GM12892 (cell line): ENCODE data around the gene CCDC6.

Experiments
- DNase-seq: peaks from one replicate; pipeline ENCODE4 v3.0.0; 2011; ENCODE audit not compliant: insufficient read length
- FAIRE-seq: peaks from 2 replicates; lab custom pipeline; 2011; peaks lifted over from hg19 to GRCh38; lab: Jason Lieb, UNC
- POLR2A ChIP-seq: IDR thresholded peaks from 2 replicates; pipeline ENCODE4 v1.6.1; 2011; ENCODE audit warnings: low read depth, low read length, control low read depth
- POLR2AphosphoS5 ChIP-seq: IDR thresholded peaks from 2 replicates; pipeline ENCODE4 v1.6.1; 2011; ENCODE audit warnings: low read depth, low read length, control low read depth
- TAF1 ChIP-seq: IDR thresholded peaks from 2 replicates; pipeline ENCODE4 v1.6.1; 2011; ENCODE audit warnings: low read depth, mild to moderate bottlenecking, control low read depth, low read length, borderline replicate concordance

The CCDC6 gene

GRCh38 chr10:59903871-59904270 lies 2.5 kb downstream of the CCDC6 start:
- DNase-seq (no peak), FAIRE-seq (no peak)
- no peak for TF ChIP-seq TAF1

- TF ChIP-seq POLR2A: no peak
- DNase-seq (no peak), FAIRE-seq (no peak)
These were observed 4.3 kb downstream of the CCDC6 start for GRCh38 chr10:59902016-59902415.

- no peak for TF ChIP-seq POLR2A
- no peak for TF ChIP-seq TAF1
- no peak for TF ChIP-seq POLR2AphosphoS5
- DNase-seq (no peak), FAIRE-seq (no peak)
These were observed 4.9 kb downstream of the CCDC6 start for GRCh38 chr10:59901470-59901869.

GRCh38 chr10:59900048-59900727 lies 6.2 kb downstream of the CCDC6 start:
- no peak for FAIRE-seq
- no peak for DNase-seq
- TF ChIP-seq POLR2AphosphoS5: no peak
- no peak for TF ChIP-seq POLR2A
- no peak for TF ChIP-seq TAF1

GRCh38 chr10:59898125-59898835 lies 8.1 kb downstream of the CCDC6 start:
- FAIRE-seq: no peak

GRCh38 chr10:59896191-59896590 lies 10.2 kb downstream of the CCDC6 start:
- TF ChIP-seq TAF1 (no peak), POLR2A (no peak)
- no peak for FAIRE-seq
- DNase-seq: no peak

More at GRCh38 chr10:59898125-59898835, 8.1 kb downstream of the CCDC6 start:
- TF ChIP-seq POLR2A: no peak
- TF ChIP-seq POLR2AphosphoS5: no peak
- TF ChIP-seq TAF1: no peak
- no peak for DNase-seq

- FAIRE-seq: no peak
- DNase-seq: no peak
These were observed 10.7 kb downstream of the CCDC6 start for GRCh38 chr10:59895629-59896116.

GRCh38 chr10:59894114-59894513 lies 12.2 kb downstream of the CCDC6 start:
- FAIRE-seq: no peak
- no peak for TF ChIP-seq TAF1
- no peak for TF ChIP-seq POLR2A
- no peak for TF ChIP-seq POLR2AphosphoS5
- no peak for DNase-seq

More at GRCh38 chr10:59895629-59896116, 10.7 kb downstream of the CCDC6 start:
- no peak for TF ChIP-seq POLR2A
- no peak for TF ChIP-seq TAF1
- no peak for TF ChIP-seq POLR2AphosphoS5

GRCh38 chr10:59892697-59893096 lies 13.7 kb downstream of the CCDC6 start:
- TF ChIP-seq POLR2AphosphoS5 (no peak), POLR2A (no peak), TAF1 (no peak)
- DNase-seq: no peak
- no peak for FAIRE-seq

GRCh38 chr10:59891936-59892335 lies 14.4 kb downstream of the CCDC6 start:
- FAIRE-seq: no peak

GRCh38 chr10:59891349-59891748 lies 15.0 kb downstream of the CCDC6 start:
- no peak for FAIRE-seq
- no peak for TF ChIP-seq POLR2AphosphoS5
- no peak for TF ChIP-seq POLR2A
- no peak for TF ChIP-seq TAF1
- DNase-seq: no peak

More at GRCh38 chr10:59891936-59892335, 14.4 kb downstream of the CCDC6 start:
- TF ChIP-seq TAF1 (no peak), POLR2AphosphoS5 (no peak), POLR2A (no peak)
- DNase-seq: no peak

GRCh38 chr10:59888781-59889435 lies 17.4 kb downstream of the CCDC6 start:
- FAIRE-seq: no peak
- TF ChIP-seq POLR2AphosphoS5: no peak
- no peak for DNase-seq
